Nephron progenitor cell (in vitro differentiated cells): ENCODE results near the gene MORN1.
A peak's percentile ranks its signal among the peaks of the same experiment; 100 is the strongest.

ENCODE experiments used
- DNase-seq: peaks from one replicate; pipeline ENCODE4 v3.0.0; 2021
- H3K27ac Mint-ChIP-seq: 2 replicates; pipeline ENCODE4 v1.8.0; 2021; ENCODE audit warnings: mild to moderate bottlenecking, moderate library complexity, mixed read lengths
- H3K27me3 Mint-ChIP-seq: 2 replicates; pipeline ENCODE4 v1.8.0; 2021; ENCODE audit warnings: mild to moderate bottlenecking, low read depth, mixed read lengths; ENCODE audit not compliant: poor library complexity
- H3K36me3 Mint-ChIP-seq: 2 replicates; pipeline ENCODE4 v1.8.0; 2021; ENCODE audit warnings: low read depth, mixed read lengths
- H3K4me1 Mint-ChIP-seq: 2 replicates; pipeline ENCODE4 v1.8.0; 2021; ENCODE audit warnings: mixed read lengths
- H3K4me3 Mint-ChIP-seq: 2 replicates; pipeline ENCODE4 v1.8.0; 2021; ENCODE audit warnings: mild to moderate bottlenecking, moderate library complexity, mixed read lengths
- H3K9me3 Mint-ChIP-seq: 2 replicates; pipeline ENCODE4 v1.8.0; 2021; ENCODE audit warnings: mild to moderate bottlenecking, moderate library complexity, mixed read lengths
- TF ChIP-seq, protein P1 (sequence below): fragments of 200-600 bp; sonication (generic); IDR thresholded peaks from 2 replicates; pipeline ENCODE4 v1.5.0; 2021; ENCODE audit warnings: antibody characterized with exemption

MORN1 gene

DNA sequence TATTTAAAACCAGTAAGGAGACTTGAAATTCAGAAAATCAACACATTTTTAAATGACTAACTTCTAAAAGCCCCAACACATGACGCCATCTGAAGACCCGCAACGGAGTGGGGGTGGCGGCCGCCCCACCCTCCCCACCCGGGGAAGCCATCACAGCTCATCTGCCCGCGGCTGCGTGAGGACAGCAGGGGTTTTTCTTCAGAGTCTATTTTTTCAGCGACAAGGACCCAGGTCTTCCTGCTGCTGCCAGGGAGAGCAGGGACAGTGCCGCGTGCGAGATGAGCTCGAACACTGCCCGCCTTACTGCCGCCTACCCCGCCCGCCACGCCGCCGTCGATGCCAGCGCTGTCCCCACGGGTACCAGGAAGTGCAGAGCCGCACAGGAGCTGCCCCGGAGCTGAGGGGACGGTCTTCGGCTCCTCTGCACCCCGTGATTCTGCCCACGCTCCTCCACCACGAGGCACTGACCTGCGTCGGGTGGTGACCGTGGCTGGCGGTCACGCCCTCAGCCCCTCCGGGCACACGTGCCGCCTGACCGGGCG, 84.2 kb downstream of the MORN1 start:
- Mint-ChIP-seq H3K4me3 (no peak overlapping the region), H3K9me3 (no peaks in the 10 kb centered on the region), H3K27ac (peak overlapping the region; percentile 39), H3K27me3 (no peaks in the 10 kb centered on the region), H3K4me1 (peaks cover 32% of the 10 kb centered on the region), H3K36me3 (peaks cover 37% of the 10 kb centered on the region)
- no peak for DNase-seq
- TF ChIP-seq, protein P1, sequence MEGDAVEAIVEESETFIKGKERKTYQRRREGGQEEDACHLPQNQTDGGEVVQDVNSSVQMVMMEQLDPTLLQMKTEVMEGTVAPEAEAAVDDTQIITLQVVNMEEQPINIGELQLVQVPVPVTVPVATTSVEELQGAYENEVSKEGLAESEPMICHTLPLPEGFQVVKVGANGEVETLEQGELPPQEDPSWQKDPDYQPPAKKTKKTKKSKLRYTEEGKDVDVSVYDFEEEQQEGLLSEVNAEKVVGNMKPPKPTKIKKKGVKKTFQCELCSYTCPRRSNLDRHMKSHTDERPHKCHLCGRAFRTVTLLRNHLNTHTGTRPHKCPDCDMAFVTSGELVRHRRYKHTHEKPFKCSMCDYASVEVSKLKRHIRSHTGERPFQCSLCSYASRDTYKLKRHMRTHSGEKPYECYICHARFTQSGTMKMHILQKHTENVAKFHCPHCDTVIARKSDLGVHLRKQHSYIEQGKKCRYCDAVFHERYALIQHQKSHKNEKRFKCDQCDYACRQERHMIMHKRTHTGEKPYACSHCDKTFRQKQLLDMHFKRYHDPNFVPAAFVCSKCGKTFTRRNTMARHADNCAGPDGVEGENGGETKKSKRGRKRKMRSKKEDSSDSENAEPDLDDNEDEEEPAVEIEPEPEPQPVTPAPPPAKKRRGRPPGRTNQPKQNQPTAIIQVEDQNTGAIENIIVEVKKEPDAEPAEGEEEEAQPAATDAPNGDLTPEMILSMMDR: no peak

DNA sequence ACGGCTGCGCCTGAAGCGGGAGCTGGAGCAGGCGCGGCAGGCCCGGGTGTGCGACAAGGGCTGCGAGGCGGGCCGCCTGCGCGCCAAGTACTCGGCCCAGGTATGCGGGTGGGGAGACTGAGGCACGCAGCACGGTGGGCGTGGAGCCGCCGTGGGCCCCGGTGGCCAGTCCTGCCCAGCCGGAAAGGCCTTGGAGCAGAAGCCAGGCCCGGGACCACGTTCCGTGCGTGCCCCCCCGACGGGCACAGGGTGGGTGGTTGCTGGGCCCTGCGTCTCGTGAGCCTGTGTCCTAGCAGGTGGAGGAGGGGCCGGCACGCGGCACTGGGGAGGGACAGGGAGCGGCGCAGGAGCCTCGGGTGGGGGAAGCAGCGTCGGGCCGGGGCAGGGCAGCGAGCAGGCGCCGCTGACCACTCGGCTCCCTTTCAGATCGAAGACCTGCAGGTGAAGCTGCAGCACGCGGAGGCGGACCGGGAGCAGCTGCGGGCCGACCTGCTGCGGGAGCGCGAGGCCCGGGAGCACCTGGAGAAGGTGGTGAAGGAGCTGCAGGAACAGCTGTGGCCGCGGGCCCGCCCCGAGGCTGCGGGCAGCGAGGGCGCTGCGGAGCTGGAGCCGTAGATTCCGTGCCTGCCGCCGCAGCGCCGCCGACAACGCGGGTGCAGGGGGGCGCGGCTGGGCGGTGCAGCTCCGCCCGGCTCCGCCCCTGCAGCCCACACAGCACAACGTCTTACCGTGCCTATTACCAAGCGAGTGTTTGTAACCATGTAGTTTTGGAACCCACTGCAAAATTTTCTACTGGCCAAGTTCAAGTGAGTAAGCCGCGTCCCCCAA, 85.0 kb downstream of the MORN1 start:
- Mint-ChIP-seq H3K27ac (peak overlapping the region; percentile 39), H3K9me3 (no peaks in the 10 kb centered on the region), H3K36me3 (peaks cover 37% of the 10 kb centered on the region), H3K4me1 (peaks cover 32% of the 10 kb centered on the region), H3K27me3 (no peaks in the 10 kb centered on the region), H3K4me3 (no peak overlapping the region)
- no peak for DNase-seq
- TF ChIP-seq, protein P1: no peak

DNA sequence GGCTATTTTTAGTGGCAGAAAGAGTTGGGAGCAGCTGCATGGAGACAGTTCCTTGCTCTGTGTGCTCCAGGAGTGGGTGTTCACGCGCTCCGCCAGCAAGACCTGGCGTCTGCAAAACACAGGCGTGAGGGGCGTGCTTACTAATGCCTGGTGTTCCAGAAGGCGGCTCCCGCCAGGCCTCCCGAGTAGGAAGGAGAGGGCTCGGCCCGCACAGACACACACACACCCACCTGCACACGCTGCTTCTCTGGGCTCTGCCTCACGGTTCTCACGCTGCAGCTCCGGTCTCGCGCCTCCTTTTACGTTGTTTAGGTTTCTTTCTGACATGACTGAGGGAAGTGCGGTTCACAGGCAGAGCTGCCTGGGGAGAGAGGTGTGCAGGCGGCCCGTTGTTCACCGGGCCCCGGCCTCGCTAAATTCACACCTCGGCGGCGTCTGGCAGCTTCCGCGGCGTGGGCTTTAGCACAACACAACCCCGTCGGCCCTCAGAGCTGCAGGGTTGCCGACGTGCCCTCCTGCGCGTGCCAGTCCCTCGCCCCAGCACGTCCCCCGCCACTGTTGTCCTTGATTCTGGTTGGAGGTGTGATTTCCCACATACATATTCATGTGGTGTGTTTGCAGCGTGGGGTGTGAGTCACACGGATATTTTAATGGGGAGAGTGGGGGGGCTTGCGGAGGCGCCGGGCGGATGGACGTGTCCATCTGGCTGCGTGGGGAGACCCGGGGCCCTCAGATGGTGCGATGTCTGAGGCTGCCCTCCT, 86.3 kb downstream of the MORN1 start:
- Mint-ChIP-seq H3K4me3 (no peak overlapping the region), H3K27me3 (no peaks in the 10 kb centered on the region), H3K9me3 (no peaks in the 10 kb centered on the region), H3K36me3 (peaks cover 37% of the 10 kb centered on the region), H3K4me1 (peaks cover 34% of the 10 kb centered on the region), H3K27ac (no peak overlapping the region)
- DNase-seq: no peak
- TF ChIP-seq, protein P1: no peak

DNA sequence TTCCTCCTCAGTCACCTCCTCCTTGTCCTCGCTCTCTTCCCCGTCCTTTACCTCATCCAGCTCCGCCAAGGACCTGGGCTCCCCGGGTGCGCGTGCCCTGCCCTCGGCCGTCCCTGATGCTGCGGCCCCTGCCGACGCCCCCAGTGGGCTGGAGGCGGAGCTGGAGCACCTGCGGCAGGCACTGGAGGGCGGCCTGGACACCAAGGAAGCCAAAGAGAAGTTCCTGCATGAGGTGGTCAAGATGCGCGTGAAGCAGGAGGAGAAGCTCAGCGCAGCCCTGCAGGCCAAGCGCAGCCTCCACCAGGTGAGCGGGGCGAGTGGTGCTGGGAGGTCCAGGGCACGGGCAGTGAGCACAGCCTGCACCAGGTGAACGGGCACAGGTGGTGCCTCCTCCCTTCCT, 87.1 kb downstream of the MORN1 start:
- Mint-ChIP-seq H3K27ac (no peak overlapping the region), H3K36me3 (peaks cover 37% of the 10 kb centered on the region), H3K27me3 (no peaks in the 10 kb centered on the region), H3K4me1 (peaks cover 37% of the 10 kb centered on the region), H3K9me3 (no peaks in the 10 kb centered on the region), H3K4me3 (no peak overlapping the region)
- TF ChIP-seq, protein P1: no peak
- DNase-seq: no peak

DNA sequence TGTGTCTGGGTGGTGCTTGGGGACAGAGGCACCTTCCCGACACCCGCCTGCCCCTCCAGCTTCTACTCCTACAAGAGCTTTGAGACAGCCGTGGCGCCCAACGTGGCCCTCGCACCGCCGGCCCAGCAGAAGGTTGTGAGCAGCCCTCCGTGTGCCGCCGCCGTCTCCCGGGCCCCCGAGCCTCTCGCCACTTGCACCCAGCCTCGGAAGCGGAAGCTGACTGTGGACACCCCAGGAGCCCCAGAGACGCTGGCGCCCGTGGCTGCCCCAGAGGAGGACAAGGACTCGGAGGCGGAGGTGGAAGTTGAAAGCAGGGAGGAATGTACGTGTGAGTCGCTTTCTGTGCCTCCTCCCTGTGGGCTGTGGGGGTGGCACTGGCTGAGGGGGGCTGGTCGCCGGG, 87.6 kb downstream of the MORN1 start:
- peak overlapping the region; percentile 82 for H3K27ac Mint-ChIP-seq
- no peak for DNase-seq

More for the DNA sequence above, 87.6 kb downstream of the MORN1 start:
- peaks cover under 1% of the 10 kb centered on the region for H3K27me3 Mint-ChIP-seq
- TF ChIP-seq, protein P1: no peak
- H3K4me1 Mint-ChIP-seq: peaks cover 41% of the 10 kb centered on the region
- H3K36me3 Mint-ChIP-seq: peaks cover 37% of the 10 kb centered on the region
- no peaks in the 10 kb centered on the region for H3K9me3 Mint-ChIP-seq
- no peak overlapping the region for H3K4me3 Mint-ChIP-seq
